ENCODE results near the gene CDKL4.

GRCh38 chr2:39128919-39129391 is 114.8 kb downstream of the CDKL4 start:
- TF ChIP-seq POLR2A (IDR thresholded peaks at IDR 0.05) = no peak
- TF ChIP-seq, protein P1, sequence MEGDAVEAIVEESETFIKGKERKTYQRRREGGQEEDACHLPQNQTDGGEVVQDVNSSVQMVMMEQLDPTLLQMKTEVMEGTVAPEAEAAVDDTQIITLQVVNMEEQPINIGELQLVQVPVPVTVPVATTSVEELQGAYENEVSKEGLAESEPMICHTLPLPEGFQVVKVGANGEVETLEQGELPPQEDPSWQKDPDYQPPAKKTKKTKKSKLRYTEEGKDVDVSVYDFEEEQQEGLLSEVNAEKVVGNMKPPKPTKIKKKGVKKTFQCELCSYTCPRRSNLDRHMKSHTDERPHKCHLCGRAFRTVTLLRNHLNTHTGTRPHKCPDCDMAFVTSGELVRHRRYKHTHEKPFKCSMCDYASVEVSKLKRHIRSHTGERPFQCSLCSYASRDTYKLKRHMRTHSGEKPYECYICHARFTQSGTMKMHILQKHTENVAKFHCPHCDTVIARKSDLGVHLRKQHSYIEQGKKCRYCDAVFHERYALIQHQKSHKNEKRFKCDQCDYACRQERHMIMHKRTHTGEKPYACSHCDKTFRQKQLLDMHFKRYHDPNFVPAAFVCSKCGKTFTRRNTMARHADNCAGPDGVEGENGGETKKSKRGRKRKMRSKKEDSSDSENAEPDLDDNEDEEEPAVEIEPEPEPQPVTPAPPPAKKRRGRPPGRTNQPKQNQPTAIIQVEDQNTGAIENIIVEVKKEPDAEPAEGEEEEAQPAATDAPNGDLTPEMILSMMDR (IDR thresholded peaks at IDR 0.05) = no peak
